A549 treated with AZD9567 at 1 μM for 4 hours (cell line): Measurements from ENCODE around the gene QSOX1. TPM values are rescaled to one million over a fixed set of nuclear protein-coding genes. Genes with fewer than 3 reads are reported as not detected.

Source experiments
- total RNA-seq: library from RNA; stranded (reverse); fragments of 200-300 nt; extraction: Qiagen RNA extraction; gene quantifications from 5 replicates; pipeline ENCODE4 v1.2.3, GENCODE V29; 2022; ENCODE audit not compliant: insufficient read depth

The QSOX1 gene, protein sequence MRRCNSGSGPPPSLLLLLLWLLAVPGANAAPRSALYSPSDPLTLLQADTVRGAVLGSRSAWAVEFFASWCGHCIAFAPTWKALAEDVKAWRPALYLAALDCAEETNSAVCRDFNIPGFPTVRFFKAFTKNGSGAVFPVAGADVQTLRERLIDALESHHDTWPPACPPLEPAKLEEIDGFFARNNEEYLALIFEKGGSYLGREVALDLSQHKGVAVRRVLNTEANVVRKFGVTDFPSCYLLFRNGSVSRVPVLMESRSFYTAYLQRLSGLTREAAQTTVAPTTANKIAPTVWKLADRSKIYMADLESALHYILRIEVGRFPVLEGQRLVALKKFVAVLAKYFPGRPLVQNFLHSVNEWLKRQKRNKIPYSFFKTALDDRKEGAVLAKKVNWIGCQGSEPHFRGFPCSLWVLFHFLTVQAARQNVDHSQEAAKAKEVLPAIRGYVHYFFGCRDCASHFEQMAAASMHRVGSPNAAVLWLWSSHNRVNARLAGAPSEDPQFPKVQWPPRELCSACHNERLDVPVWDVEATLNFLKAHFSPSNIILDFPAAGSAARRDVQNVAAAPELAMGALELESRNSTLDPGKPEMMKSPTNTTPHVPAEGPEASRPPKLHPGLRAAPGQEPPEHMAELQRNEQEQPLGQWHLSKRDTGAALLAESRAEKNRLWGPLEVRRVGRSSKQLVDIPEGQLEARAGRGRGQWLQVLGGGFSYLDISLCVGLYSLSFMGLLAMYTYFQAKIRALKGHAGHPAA
- total RNA-seq: 49.6 to 83.4 TPM (median 80.4 TPM) in 5 replicates

DNA sequence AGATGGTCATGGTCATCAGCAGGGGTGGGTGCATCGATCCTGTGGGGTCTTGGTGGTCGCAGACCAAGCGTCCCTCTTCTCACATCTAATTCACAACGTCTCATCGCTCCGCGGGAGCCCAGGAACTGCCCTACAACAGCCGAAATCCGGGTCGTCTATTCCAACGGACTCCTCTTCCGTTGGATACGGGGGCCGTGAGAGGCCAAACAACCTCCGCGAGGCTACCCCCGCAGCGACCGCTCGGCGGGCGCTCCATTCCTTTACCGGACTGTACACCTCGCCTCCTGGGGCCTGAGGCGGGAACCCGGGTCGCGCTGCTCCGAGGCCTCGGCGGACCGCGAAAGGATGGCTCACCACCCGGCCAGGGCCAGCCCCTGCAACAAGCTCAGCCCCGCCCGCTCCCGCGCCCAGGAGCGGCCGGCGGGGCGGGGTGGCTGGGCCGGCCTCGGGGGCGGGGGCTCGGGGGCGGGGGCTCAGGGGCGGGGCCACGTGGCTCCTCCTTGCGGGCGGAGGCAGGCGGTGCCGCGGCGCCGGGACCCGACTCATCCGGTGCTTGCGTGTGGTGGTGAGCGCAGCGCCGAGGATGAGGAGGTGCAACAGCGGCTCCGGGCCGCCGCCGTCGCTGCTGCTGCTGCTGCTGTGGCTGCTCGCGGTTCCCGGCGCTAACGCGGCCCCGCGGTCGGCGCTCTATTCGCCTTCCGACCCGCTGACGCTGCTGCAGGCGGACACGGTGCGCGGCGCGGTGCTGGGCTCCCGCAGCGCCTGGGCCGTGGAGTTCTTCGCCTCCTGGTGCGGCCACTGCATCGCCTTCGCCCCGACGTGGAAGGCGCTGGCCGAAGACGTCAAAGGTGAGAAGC is at the start of gene QSOX1:
Gene QSOX1, plus strand, starts transcription at position 545 of the 857 bp plus-strand sequence. Its CDS starts 39 bp downstream, at position 584.

DNA sequence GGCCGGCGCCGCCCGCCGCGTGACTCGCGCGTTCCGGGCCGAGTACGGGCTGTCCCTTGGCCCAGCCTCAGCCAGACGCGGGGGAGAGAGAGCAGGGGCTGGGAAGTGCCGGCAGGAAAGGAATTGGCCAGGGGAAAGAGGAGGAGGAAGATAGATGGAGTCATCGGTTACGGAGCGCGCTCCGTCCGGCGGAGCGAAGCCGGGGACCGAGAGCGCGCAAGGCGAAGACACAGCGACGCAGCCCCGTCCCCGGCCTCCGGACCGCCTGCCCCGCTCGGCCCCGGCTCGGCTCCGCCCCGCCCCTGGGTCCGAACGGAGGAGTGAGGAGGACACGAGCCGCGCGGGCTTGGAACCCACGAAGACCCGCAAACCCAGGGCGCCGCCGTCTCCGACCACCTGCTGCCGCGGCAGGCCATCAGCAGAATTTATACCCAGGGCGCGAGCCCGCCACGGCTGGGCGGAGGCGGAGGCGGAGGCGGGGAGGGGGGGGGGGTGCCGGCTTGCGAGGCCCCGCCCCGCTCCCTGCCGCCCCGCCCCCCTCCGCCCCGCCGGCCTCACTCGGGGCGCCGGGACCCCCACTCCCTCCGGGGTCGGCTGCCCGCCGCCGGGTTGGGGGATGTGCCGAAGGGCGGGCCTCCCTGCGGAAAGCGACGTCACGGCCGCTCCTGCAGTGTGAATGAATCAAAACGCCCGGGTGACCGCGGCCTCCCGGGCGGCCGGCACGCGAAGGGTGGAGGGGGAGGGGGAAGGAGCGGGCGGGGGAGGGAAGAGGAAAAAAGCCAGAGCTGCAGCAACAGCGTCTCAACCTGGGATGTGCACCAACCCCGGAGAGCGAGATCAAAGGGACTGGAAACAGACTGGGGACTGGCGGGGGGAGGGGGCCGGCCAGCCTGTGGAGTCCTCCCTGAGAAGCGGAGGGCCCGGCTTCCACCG is 75.1 kb downstream of the QSOX1 start, which contains the start of gene LHX4:
Gene LHX4, plus strand, starts transcription at position 782 of the 933 bp plus-strand sequence. CDS start 266 bp downstream, outside the sequence.

Other genes with a start within 250 kb of the QSOX1 start
- 9.3 to 13.6 TPM (median 11.5 TPM) in 5 replicates for gene CEP350, start 200.1 kb upstream of the QSOX1 start, total RNA-seq
- gene LHX4, start 75.4 kb downstream of the QSOX1 start, total RNA-seq: 0.22 to 0.36 TPM (median 0.27 TPM) in 4 of 5 replicates, not detected in the other